UCSD-AML1 (cell line): ENCODE results near the gene SELENOS.

Experiments used
- DNase-seq: peaks from one replicate; lab custom pipeline; 2025; ENCODE audit not compliant: unreplicated experiment; lab: John Stamatoyannopoulos, UW

SELENOS gene

GRCh38 chr15:101225658-101226057 lies 51.6 kb downstream of the SELENOS start:
- DNase-seq: no peak
